ENCODE data around the gene WIPF3. TPM values are rescaled to one million over a fixed set of nuclear protein-coding genes. Genes with fewer than 3 reads are reported as not detected.

Gene WIPF3
- total and polyA plus RNA-seq, 10 of the 15 experiments (the other 5 are each of a cell fraction or from before 2014, with no cell fraction given) = 0.03 to 0.05 TPM; not detected in 8

DNA sequence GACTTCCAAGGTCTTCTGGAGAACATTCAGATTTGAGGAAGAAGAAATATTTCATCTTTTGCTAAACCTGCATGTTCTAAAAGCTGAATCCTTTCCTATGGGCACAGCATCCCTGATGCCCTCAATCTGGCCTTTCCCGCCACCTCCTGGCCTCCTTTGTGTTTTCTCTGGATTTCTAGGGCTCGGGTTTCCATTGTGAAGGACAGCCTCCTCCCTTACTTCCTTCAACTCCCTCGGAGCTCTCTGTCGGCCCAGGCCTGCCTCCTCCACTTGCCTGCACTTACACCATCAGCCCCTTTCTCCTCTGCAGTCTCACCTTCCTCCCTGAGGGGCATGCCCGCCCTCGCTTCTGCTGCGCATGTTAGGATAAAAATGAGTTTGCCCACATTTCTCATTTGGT lies 75.4 kb downstream of the WIPF3 start:
- WGBS (ENCODE audit: insufficient coverage, insufficient replicate concordance, low lambda C conversion rate, missing lambda C conversion rate) = 70% methylated on average over 6 of the region's 7 CpGs
- Histone ChIP-seq H3K9me3 (replicated peaks; ENCODE audit: control insufficient read depth, insufficient read depth, low read length) (no peaks in the 10 kb centered on the region), H3K36me3 (ENCODE audit: control insufficient read depth in 2 of 2, insufficient read depth in 2 of 2, low read length in 1 of 2) (no peaks in the 10 kb centered on the region), H3K27me3 (replicated peaks in 1 of 2; ENCODE audit: control insufficient read depth in 2 of 2, insufficient read depth in 2 of 2, low read length in 1 of 2) (no peaks in the 10 kb centered on the region; a peak in 2 of 4 replicates), H2AFZ (ENCODE audit: control insufficient read depth, low read depth, low read length) (no peak overlapping the region), H3K9ac (ENCODE audit: control insufficient read depth, insufficient read depth, low read length) (no peak overlapping the region), H3K4me3 (no peak overlapping the region), H3K4me2 (ENCODE audit: control insufficient read depth, insufficient read depth) (no peak overlapping the region), H4K20me1 (ENCODE audit: control insufficient read depth, insufficient read depth) (no peaks in the 10 kb centered on the region), H3K79me2 (ENCODE audit: control insufficient read depth, insufficient read depth, low read length) (no peaks in the 10 kb centered on the region), H3K27ac (ENCODE audit: control insufficient read depth, insufficient read depth) (no peak overlapping the region), H3K4me1 (ENCODE audit: control insufficient read depth, insufficient read depth, low read length) (no peaks in the 10 kb centered on the region)
- CTCF ChIA-PET = interaction anchor here (0.9 kb wide), 1 partner anchor 194 kb away, joined by 3 read pairs; no protein-coding TSS in a partner anchor
- BruUV-seq (replicated peaks) = no TSS peak
- SMC1A ChIA-PET (ENCODE audit: uncharacterized antibody, unreplicated experiment) = no interaction called here
- FAIRE-seq = no peak
- DNase-seq (ENCODE audit: low read depth, low spot score) = no peak
- POLR2A ChIA-PET = no interaction called here
- RAD21 ChIA-PET (ENCODE audit: unreplicated experiment) = no interaction called here
- no peak for ATAC-seq
- in situ Hi-C loops (cut with MboI) = loop anchor here (5.0 kb wide), 1 partner anchor 181 kb away; no protein-coding TSS in a partner anchor
- intact Hi-C loops (cut with micrococcal nuclease; ENCODE audit: unreplicated experiment) = no loop called here
- TF ChIP-seq, protein P1, sequence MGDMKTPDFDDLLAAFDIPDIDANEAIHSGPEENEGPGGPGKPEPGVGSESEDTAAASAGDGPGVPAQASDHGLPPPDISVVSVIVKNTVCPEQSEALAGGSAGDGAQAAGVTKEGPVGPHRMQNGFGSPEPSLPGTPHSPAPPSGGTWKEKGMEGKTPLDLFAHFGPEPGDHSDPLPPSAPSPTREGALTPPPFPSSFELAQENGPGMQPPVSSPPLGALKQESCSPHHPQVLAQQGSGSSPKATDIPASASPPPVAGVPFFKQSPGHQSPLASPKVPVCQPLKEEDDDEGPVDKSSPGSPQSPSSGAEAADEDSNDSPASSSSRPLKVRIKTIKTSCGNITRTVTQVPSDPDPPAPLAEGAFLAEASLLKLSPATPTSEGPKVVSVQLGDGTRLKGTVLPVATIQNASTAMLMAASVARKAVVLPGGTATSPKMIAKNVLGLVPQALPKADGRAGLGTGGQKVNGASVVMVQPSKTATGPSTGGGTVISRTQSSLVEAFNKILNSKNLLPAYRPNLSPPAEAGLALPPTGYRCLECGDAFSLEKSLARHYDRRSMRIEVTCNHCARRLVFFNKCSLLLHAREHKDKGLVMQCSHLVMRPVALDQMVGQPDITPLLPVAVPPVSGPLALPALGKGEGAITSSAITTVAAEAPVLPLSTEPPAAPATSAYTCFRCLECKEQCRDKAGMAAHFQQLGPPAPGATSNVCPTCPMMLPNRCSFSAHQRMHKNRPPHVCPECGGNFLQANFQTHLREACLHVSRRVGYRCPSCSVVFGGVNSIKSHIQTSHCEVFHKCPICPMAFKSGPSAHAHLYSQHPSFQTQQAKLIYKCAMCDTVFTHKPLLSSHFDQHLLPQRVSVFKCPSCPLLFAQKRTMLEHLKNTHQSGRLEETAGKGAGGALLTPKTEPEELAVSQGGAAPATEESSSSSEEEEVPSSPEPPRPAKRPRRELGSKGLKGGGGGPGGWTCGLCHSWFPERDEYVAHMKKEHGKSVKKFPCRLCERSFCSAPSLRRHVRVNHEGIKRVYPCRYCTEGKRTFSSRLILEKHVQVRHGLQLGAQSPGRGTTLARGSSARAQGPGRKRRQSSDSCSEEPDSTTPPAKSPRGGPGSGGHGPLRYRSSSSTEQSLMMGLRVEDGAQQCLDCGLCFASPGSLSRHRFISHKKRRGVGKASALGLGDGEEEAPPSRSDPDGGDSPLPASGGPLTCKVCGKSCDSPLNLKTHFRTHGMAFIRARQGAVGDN (IDR thresholded peaks at IDR 0.05) = no peak
- TF ChIP-seq, protein P2, sequence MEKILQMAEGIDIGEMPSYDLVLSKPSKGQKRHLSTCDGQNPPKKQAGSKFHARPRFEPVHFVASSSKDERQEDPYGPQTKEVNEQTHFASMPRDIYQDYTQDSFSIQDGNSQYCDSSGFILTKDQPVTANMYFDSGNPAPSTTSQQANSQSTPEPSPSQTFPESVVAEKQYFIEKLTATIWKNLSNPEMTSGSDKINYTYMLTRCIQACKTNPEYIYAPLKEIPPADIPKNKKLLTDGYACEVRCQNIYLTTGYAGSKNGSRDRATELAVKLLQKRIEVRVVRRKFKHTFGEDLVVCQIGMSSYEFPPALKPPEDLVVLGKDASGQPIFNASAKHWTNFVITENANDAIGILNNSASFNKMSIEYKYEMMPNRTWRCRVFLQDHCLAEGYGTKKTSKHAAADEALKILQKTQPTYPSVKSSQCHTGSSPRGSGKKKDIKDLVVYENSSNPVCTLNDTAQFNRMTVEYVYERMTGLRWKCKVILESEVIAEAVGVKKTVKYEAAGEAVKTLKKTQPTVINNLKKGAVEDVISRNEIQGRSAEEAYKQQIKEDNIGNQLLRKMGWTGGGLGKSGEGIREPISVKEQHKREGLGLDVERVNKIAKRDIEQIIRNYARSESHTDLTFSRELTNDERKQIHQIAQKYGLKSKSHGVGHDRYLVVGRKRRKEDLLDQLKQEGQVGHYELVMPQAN (conservative IDR thresholded peaks at IDR 0.05) = no peak
- TF ChIP-seq, protein P3, sequence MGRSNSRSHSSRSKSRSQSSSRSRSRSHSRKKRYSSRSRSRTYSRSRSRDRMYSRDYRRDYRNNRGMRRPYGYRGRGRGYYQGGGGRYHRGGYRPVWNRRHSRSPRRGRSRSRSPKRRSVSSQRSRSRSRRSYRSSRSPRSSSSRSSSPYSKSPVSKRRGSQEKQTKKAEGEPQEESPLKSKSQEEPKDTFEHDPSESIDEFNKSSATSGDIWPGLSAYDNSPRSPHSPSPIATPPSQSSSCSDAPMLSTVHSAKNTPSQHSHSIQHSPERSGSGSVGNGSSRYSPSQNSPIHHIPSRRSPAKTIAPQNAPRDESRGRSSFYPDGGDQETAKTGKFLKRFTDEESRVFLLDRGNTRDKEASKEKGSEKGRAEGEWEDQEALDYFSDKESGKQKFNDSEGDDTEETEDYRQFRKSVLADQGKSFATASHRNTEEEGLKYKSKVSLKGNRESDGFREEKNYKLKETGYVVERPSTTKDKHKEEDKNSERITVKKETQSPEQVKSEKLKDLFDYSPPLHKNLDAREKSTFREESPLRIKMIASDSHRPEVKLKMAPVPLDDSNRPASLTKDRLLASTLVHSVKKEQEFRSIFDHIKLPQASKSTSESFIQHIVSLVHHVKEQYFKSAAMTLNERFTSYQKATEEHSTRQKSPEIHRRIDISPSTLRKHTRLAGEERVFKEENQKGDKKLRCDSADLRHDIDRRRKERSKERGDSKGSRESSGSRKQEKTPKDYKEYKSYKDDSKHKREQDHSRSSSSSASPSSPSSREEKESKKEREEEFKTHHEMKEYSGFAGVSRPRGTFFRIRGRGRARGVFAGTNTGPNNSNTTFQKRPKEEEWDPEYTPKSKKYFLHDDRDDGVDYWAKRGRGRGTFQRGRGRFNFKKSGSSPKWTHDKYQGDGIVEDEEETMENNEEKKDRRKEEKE (IDR thresholded peaks at IDR 0.05) = no peak
- TF ChIP-seq TCF7 (IDR thresholded peaks at IDR 0.05; ENCODE audit: borderline replicate concordance) (no peak), TCF12 (IDR thresholded peaks at IDR 0.05; ENCODE audit: low read depth, low read length) (no peak), MTA2 (IDR thresholded peaks at IDR 0.05; ENCODE audit: low read depth) (no peak), POLR2A (IDR thresholded peaks at IDR 0.05; ENCODE audit: low read depth, low read length) (no peak)
- TF ChIP-seq, protein P4, sequence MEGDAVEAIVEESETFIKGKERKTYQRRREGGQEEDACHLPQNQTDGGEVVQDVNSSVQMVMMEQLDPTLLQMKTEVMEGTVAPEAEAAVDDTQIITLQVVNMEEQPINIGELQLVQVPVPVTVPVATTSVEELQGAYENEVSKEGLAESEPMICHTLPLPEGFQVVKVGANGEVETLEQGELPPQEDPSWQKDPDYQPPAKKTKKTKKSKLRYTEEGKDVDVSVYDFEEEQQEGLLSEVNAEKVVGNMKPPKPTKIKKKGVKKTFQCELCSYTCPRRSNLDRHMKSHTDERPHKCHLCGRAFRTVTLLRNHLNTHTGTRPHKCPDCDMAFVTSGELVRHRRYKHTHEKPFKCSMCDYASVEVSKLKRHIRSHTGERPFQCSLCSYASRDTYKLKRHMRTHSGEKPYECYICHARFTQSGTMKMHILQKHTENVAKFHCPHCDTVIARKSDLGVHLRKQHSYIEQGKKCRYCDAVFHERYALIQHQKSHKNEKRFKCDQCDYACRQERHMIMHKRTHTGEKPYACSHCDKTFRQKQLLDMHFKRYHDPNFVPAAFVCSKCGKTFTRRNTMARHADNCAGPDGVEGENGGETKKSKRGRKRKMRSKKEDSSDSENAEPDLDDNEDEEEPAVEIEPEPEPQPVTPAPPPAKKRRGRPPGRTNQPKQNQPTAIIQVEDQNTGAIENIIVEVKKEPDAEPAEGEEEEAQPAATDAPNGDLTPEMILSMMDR (IDR thresholded peaks at IDR 0.05 in 2 of 3, conservative IDR thresholded peaks at IDR 0.05 in 1 of 3; ENCODE audit: control insufficient read depth in 2 of 3, extremely low read depth in 1 of 3, insufficient read depth in 1 of 3, low read depth in 3 of 3, low read length in 3 of 3) = no peak

Data from GM12878 (cell line).